ENCODE data around the gene SLC7A5.
"Not testable (repeated sequence)": the region's sequence is repeated elsewhere in the genome, so short reads cannot be mapped to it uniquely, and the experiment has no call there.

The SLC7A5 gene

DNA sequence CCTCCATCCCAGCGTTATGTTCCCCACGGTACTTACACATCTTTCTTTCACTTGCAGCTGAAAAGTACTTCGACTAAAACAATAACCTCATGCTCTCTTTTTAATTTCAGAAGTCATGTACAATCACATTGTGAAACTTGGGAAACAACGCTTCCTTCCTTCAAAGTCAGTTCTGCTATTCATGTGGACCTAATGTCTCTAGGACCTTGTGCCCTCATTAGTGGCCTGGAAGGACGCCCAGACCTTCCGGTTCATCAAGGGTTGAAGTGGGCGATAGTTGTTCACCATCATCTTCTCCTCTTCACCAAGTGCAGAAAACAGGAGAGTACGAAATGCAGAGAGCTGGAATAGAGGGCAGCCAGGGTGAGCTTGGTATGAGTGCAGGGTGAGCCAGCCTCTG lies 18.6 kb upstream of the SLC7A5 start:
- not testable (repeated sequence) for DNase-seq

GRCh38 chr16:87885371-87885967 lies 16.2 kb upstream of the SLC7A5 start:
- not testable (repeated sequence) for DNase-seq

GRCh38 chr16:87882436-87883019 lies 13.2 kb upstream of the SLC7A5 start:
- no peak for DNase-seq

- no peak for DNase-seq
These were observed 12.3 kb upstream of the SLC7A5 start for GRCh38 chr16:87881324-87882200.

DNA sequence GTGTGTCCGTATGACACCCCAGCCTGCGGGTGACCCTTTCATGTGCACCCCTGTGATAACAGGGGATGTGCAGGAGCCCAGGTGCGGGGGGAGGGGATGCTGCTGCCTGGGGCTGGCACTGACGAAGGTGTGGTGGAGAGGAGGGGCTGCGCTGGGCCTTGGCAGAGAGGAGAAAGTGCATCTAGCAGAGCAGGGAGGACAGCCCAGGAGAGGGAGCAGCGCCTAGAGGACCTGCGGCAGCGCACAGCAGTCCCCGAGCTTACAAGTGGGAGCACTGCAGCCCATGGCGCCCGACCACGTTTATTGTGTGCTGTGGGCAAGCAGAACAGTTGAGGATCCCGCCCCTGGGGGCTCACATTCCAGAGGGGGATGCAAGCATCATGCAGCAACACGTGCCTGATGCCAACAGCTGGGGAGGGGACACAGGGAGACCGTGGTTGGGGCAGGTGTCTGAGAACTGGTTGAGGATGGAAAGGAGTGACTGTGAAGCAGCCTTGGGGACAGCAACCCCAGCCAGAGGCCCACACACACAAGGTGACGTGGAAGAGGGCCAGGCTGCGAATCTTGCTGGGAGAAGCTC lies 10.9 kb upstream of the SLC7A5 start:
- no peak for DNase-seq

DNA sequence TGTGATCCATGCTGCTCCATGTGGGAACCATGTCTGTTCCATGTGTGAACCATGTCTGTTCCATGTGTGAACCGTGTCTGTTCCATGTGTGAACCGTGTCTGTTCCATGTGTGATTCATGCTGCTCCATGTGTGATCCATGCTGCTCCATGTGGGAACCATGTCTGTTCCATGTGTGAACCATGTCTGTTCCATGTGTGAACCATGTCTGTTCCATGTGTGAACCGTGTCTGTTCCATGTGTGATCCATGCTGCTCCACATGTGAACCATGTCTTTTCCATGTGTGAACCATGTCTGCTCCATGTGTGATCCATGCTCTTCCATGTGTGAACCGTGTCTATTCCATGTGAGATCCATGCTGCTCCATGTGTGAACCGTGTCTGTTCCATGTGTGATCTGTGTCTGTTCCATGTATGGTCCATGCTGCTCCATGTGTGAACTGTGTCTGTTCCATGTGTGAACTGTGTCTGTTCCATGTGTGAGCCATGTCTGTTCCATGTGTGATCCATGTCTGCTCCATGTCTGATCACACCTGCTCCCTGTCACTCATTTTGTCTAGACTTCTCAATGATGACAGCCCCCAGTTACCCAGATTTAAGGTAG lies 10.2 kb upstream of the SLC7A5 start:
- not testable (repeated sequence) for DNase-seq

DNA sequence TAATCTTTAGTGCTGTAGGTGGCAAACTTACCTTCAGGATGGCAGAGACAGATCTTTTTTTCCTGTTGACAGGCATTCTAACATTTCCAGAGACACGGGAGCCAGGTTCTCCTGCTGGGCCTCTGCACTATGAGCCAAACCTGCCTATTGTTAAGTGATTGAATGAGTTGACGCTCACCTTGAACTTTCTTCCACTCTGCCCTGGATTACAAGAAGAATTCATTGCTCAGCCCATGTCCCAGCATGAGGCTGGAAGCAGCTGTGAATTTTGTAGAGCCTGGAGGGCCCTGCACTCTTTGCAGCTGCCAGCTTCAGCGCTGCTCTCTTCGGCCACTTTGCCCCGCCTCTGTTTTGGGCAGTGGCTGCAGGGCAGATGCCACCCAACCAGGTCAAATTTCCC lies 9.4 kb upstream of the SLC7A5 start:
- no peak for DNase-seq

DNA sequence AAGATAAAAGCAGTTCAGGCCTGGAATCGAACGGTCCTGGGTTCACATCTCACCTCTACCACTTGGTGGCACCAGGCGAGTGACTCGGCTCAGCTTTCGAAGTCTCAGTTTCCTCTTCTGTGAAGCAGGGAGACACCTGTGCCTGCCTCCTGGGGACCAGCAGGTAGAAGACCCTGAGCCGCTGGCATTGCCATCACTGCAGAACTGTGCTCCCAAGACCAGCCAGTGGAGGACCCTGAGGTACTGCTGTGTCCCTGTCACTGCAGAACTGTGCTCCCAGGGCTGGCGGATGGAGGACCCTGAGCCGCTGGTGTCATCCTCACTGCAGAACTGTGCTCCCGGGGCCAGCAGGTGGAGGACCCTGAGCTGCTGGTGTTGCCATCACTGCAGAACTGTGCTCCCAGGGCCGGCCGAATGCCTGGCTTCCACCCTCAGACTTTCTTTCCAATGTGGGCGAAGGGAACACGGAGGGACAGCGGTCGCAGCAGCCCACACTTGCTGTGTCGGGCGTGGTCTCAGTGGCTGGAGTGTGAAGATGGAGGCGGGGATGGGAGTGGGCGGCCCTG lies 8.7 kb upstream of the SLC7A5 start:
- DNase-seq = no peak

DNA sequence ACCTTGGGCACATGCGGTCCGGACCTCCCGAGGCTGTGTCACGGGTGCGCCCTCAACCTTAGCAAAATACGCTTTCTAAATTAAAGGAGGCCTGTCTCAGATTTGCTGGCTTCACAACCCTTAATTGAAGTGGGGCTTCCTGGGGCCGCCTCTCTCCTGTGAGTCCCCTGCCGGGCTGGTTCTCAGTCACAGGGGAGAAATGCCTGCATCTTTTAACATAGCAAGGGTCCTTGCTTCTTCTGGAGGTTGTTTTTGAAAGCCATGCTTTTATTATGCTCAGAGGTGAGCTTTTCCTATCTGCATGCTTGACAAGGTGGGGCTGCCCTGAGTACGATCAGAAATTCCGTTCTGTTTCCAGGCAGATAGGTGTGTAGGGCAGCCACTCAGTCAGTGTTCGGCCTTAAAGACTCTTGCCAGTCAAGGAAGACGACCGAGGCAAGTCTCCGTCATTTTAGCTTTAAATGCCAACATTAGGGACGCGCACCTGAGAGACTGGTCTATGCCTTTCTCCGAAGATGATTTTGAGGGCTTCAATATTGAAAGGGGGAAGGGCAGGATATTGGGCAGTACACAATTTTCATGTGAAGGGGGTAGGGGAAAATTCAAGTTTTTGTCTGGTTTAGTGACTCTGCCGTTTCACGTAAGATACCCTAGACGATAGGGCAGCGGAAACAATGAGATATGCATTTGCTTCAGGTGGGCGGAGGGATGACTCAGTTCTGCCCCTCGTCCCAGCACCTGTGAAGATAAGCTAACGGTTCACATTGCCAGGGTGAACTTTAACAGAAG lies 5.5 kb upstream of the SLC7A5 start:
- no peak for DNase-seq

DNA sequence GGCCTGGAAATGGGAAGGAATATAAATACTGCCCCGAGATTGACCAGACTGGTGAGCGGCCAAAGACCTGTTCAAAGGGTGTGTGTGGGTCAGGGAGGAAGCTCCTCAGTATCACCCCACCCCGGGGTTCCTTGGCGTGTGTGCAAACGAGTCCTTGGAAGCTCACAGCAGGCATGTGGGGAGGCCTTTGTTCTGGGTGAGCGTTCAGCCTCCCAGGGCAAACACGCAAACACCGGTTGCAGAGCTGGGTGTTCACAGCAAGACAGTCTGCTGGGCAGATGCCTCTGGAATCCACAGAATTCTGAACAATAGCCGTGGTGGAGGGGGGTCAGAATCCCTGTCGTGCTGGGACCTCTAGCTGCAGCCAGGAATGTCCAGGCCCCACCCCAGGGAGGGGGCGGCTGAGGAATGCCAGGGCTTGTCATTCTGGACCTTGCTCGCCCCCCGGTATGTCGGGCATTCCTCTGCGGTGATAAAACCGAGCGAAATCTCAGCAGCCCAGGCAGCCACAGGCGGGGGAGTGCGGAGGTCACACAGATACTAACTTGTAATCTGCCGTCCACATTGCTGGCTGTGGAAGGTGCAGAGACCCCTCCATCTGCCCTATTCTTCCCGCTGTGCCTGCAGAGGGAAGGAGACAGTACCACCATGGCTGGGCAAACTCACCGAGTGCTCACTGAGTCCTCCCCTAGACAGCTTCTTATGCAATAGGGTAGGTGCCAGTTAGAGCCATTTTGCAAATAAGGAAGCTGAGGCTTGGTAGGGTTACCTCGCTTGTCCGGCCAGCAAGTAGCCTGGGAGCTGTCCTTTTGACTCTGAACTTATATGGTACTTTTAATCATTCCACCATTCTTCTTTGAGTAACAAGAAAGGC lies 1.3 kb upstream of the SLC7A5 start:
- DNase-seq = not testable (repeated sequence)

- not testable (repeated sequence) for DNase-seq
These were observed 641 bp upstream of the SLC7A5 start for GRCh38 chr16:87869879-87870417.

- peak; percentile 73 to 75 for DNase-seq
These were observed 865 bp downstream of the SLC7A5 start for GRCh38 chr16:87868254-87869029.

GRCh38 chr16:87865902-87866555 lies 3.3 kb downstream of the SLC7A5 start:
- DNase-seq = peak; percentile 71 to 73

DNA sequence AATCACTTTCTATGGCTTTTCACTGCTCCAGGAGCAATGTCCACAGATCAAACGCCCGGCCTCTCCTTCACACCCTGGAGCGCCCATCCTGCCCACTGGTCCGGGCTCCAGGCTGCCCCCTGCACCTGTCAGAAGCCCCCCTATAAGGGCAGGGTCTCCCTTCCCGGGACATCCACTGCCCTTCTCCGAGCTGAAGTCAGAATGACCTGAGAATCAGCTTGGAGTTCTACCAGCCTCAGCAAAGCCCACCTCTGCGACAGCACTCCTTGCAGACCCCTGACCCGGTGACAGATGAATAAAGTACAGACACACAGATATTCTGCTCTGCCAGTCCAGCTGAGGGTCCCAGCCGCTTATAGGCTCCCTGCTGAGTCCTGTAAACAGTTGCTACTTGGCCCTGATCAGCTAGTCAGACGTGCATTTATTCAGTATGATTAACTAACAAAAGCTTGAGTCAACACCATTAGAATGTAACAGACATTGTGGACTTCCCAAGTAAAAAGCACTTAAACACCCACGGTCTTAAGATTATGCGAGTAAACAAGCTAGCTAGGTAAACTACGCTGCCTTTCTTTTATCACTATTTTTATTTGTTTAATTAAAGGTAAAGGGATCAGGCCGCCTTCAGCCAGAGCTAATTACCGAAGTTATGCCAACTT lies 4.8 kb downstream of the SLC7A5 start:
- DNase-seq = no peak

- DNase-seq = not testable (repeated sequence)
These were observed 6.0 kb downstream of the SLC7A5 start for GRCh38 chr16:87863327-87863635.

GRCh38 chr16:87862597-87863326 lies 6.5 kb downstream of the SLC7A5 start:
- not testable (repeated sequence) for DNase-seq

GRCh38 chr16:87861300-87862099 lies 7.8 kb downstream of the SLC7A5 start:
- not testable (repeated sequence) for DNase-seq
